ENCODE data around the gene PIP4K2C.

The PIP4K2C gene

GRCh38 chr12:57620245-57620935, 29.4 kb downstream of the PIP4K2C start:
- H3K4me3 ChIP-seq (ENCODE audit: low read depth, low read length): no peak overlapping the region

- H3K4me3 ChIP-seq (ENCODE audit: low read depth, low read length): no peak overlapping the region
Measured at GRCh38 chr12:57620936-57621496, 30.0 kb downstream of the PIP4K2C start.

GRCh38 chr12:57621497-57622292, 30.7 kb downstream of the PIP4K2C start:
- peak overlapping the region; percentile 24 for H3K4me3 ChIP-seq (ENCODE audit: low read depth, low read length)

- no peak overlapping the region for H3K4me3 ChIP-seq (ENCODE audit: low read depth, low read length)
Measured at GRCh38 chr12:57622293-57623245, 31.6 kb downstream of the PIP4K2C start.

GRCh38 chr12:57623385-57623784, 32.4 kb downstream of the PIP4K2C start:
- no peak overlapping the region for H3K4me3 ChIP-seq (ENCODE audit: low read depth, low read length)

GRCh38 chr12:57623811-57624390, 32.9 kb downstream of the PIP4K2C start:
- no peak overlapping the region for H3K4me3 ChIP-seq (ENCODE audit: low read depth, low read length)

GRCh38 chr12:57624441-57625220, 33.6 kb downstream of the PIP4K2C start:
- H3K4me3 ChIP-seq (ENCODE audit: low read depth, low read length): no peak overlapping the region

GRCh38 chr12:57625261-57626032, 34.5 kb downstream of the PIP4K2C start:
- no peak overlapping the region for H3K4me3 ChIP-seq (ENCODE audit: low read depth, low read length)

- no peak overlapping the region for H3K4me3 ChIP-seq (ENCODE audit: low read depth, low read length)
Measured at GRCh38 chr12:57626111-57626920, 35.3 kb downstream of the PIP4K2C start.

GRCh38 chr12:57626921-57627445, 36.0 kb downstream of the PIP4K2C start:
- no peak overlapping the region for H3K4me3 ChIP-seq (ENCODE audit: low read depth, low read length)

GRCh38 chr12:57627501-57628279, 36.7 kb downstream of the PIP4K2C start:
- H3K4me3 ChIP-seq (ENCODE audit: low read depth, low read length): peak overlapping the region; percentile 0

GRCh38 chr12:57628280-57629191, 37.5 kb downstream of the PIP4K2C start:
- H3K4me3 ChIP-seq (ENCODE audit: low read depth, low read length): no peak overlapping the region

GRCh38 chr12:57629897-57630471, 39.0 kb downstream of the PIP4K2C start:
- H3K4me3 ChIP-seq (ENCODE audit: low read depth, low read length): no peak overlapping the region

GRCh38 chr12:57630891-57631433, 40.0 kb downstream of the PIP4K2C start:
- no peak overlapping the region for H3K4me3 ChIP-seq (ENCODE audit: low read depth, low read length)

GRCh38 chr12:57631566-57632072, 40.6 kb downstream of the PIP4K2C start:
- H3K4me3 ChIP-seq (ENCODE audit: low read depth, low read length): peak overlapping the region; percentile 44

All from iPS-11a (cell line).